ENCODE data around the gene C4BPB. TPM values are rescaled to one million over a fixed set of nuclear protein-coding genes. Genes with fewer than 3 reads are reported as not detected.

The C4BPB gene
- total RNA-seq, 1 experiment from 2014 or later, result not detected

DNA sequence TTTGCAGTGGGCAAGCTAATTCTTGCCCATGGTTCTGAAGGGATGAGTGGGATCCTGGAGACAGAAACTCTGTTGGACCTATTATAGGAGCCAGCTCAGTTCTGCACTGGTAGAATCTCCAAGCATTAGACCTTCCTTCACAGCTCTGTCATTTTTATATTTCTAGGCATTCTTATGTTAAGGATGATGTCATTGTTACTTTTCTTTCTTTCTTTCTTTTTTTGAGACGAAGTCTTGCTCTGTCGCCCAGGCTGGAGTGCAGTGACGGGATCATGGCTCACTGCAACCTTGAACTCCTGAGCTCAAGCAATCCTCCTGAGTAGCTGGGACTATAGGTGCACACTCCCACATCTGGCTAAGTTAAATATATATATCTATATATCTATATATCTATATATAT lies 28.1 kb upstream of the C4BPB start:
- intact Hi-C loops (cut with micrococcal nuclease), result no loop called here
- ATAC-seq, result no peak
- H3K4me1 ChIP-seq (ENCODE audit: insufficient read depth, low read length), result peaks cover 9% of the 10 kb centered on the region; the same call in 1 of the 2 replicates
- TF ChIP-seq EZH2phosphoT487 (IDR thresholded peaks at IDR 0.05; ENCODE audit: borderline replicate concordance, low read length) (no peak), EZH2 (IDR thresholded peaks at IDR 0.05; ENCODE audit: low read length, unreplicated experiment) (no peak)
- TF ChIP-seq, protein P1, sequence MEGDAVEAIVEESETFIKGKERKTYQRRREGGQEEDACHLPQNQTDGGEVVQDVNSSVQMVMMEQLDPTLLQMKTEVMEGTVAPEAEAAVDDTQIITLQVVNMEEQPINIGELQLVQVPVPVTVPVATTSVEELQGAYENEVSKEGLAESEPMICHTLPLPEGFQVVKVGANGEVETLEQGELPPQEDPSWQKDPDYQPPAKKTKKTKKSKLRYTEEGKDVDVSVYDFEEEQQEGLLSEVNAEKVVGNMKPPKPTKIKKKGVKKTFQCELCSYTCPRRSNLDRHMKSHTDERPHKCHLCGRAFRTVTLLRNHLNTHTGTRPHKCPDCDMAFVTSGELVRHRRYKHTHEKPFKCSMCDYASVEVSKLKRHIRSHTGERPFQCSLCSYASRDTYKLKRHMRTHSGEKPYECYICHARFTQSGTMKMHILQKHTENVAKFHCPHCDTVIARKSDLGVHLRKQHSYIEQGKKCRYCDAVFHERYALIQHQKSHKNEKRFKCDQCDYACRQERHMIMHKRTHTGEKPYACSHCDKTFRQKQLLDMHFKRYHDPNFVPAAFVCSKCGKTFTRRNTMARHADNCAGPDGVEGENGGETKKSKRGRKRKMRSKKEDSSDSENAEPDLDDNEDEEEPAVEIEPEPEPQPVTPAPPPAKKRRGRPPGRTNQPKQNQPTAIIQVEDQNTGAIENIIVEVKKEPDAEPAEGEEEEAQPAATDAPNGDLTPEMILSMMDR (conservative IDR thresholded peaks at IDR 0.05; ENCODE audit: low read depth, low read length), result no peak
- no peak overlapping the region for H3K9ac ChIP-seq (ENCODE audit: low read length)
- H3K36me3 ChIP-seq (ENCODE audit: low read depth, low read length), result peaks cover 52% of the 10 kb centered on the region
- no peaks in the 10 kb centered on the region for H3K27me3 ChIP-seq (ENCODE audit: low read length)
- no peak overlapping the region for H3K27ac ChIP-seq (ENCODE audit: low read length)
- no peak overlapping the region for H2AFZ ChIP-seq (ENCODE audit: low read length)
- peaks cover 9% of the 10 kb centered on the region; the same call in 1 of the 2 replicates for H3K79me2 ChIP-seq (ENCODE audit: low read length)
- ChIA-PET POLR2A (ENCODE audit: unreplicated experiment) (no interaction called here), CTCF (no interaction called here)
- no peak for DNase-seq
- H4K20me1 ChIP-seq (ENCODE audit: low read length), result no peaks in the 10 kb centered on the region
- H3K9me2 ChIP-seq (replicated peaks; ENCODE audit: low read length), result no peaks in the 10 kb centered on the region
- H3K4me2 ChIP-seq (ENCODE audit: low read length), result no peak overlapping the region
- BruUV-seq (replicated peaks), result no TSS peak
- H3F3A ChIP-seq (ENCODE audit: low read length, unreplicated experiment), result no peaks in the 10 kb centered on the region
- no peaks in the 10 kb centered on the region for H3K9me3 ChIP-seq (ENCODE audit: low read length)
- H3K4me3 ChIP-seq (ENCODE audit: low read length), result no peak overlapping the region

- TF ChIP-seq, protein P1 (conservative IDR thresholded peaks at IDR 0.05; ENCODE audit: low read depth, low read length), result no peak
- no TSS peak for BruUV-seq (replicated peaks)
- CTCF ChIA-PET, result no interaction called here
These were observed 26.6 kb upstream of the C4BPB start for GRCh38 chr1:207062058-207062457.

DNA sequence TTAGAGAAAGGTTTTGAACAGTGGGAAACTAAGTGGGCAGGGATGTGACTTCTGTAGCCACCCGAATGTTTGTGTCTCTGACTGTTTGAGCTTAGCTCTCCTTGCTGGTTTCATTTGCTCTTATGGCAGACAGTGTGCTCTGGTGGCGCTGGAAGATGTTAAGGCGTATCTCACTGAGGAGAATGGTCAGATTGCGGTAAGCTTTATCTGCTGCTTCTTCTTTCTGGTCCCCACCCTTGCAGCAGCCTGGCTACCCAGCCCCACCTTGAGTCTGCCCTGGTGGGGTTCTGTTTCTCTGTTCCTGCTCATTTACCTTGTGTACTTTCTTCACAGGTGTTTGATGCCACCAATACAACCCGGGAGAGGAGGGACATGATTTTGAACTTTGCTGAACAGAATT lies 25.6 kb upstream of the C4BPB start:
- DNase-seq (no peak), ATAC-seq (no peak)
- H3K4me1 ChIP-seq (ENCODE audit: insufficient read depth, low read length), result no peaks in the 10 kb centered on the region
- intact Hi-C loops (cut with micrococcal nuclease), result no loop called here
- no peak overlapping the region for H3K9ac ChIP-seq (ENCODE audit: low read length)
- H3K9me3 ChIP-seq (ENCODE audit: low read length), result no peaks in the 10 kb centered on the region
- CTCF ChIA-PET, result no interaction called here
- H3K36me3 ChIP-seq (ENCODE audit: low read depth, low read length), result peaks cover 70% of the 10 kb centered on the region
- no peaks in the 10 kb centered on the region for H3K27me3 ChIP-seq (ENCODE audit: low read length)
- H3K27ac ChIP-seq (ENCODE audit: low read length), result no peak overlapping the region
- no peak overlapping the region for H3K4me3 ChIP-seq (ENCODE audit: low read length)
- H3K4me2 ChIP-seq (ENCODE audit: low read length), result no peak overlapping the region
- POLR2A ChIA-PET (ENCODE audit: unreplicated experiment), result no interaction called here
- no peaks in the 10 kb centered on the region for H3K9me2 ChIP-seq (replicated peaks; ENCODE audit: low read length)
- H3K79me2 ChIP-seq (ENCODE audit: low read length), result no peaks in the 10 kb centered on the region
- no TSS peak for BruUV-seq (replicated peaks)
- no peaks in the 10 kb centered on the region for H3F3A ChIP-seq (ENCODE audit: low read length, unreplicated experiment)
- TF ChIP-seq EZH2phosphoT487 (IDR thresholded peaks at IDR 0.05; ENCODE audit: borderline replicate concordance, low read length) (no peak), EZH2 (IDR thresholded peaks at IDR 0.05; ENCODE audit: low read length, unreplicated experiment) (no peak)
- H2AFZ ChIP-seq (ENCODE audit: low read length), result no peak overlapping the region
- H4K20me1 ChIP-seq (ENCODE audit: low read length), result no peaks in the 10 kb centered on the region

More at GRCh38 chr1:207062058-207062457, 26.6 kb upstream of the C4BPB start:
- Histone ChIP-seq H3K9ac (ENCODE audit: low read length) (no peak overlapping the region), H3K9me2 (replicated peaks; ENCODE audit: low read length) (no peaks in the 10 kb centered on the region), H3K4me1 (ENCODE audit: insufficient read depth, low read length) (no peaks in the 10 kb centered on the region), H3K4me2 (ENCODE audit: low read length) (no peak overlapping the region), H3K27me3 (ENCODE audit: low read length) (no peaks in the 10 kb centered on the region), H3K36me3 (ENCODE audit: low read depth, low read length) (peaks cover 62% of the 10 kb centered on the region), H3F3A (ENCODE audit: low read length, unreplicated experiment) (no peaks in the 10 kb centered on the region), H3K27ac (ENCODE audit: low read length) (no peak overlapping the region), H4K20me1 (ENCODE audit: low read length) (no peaks in the 10 kb centered on the region), H3K9me3 (ENCODE audit: low read length) (no peaks in the 10 kb centered on the region), H2AFZ (ENCODE audit: low read length) (no peak overlapping the region), H3K79me2 (ENCODE audit: low read length) (no peaks in the 10 kb centered on the region), H3K4me3 (ENCODE audit: low read length) (no peak overlapping the region)
- no peak for DNase-seq
- intact Hi-C loops (cut with micrococcal nuclease), result no loop called here
- ATAC-seq, result no peak
- POLR2A ChIA-PET (ENCODE audit: unreplicated experiment), result no interaction called here
